Midbrain (tissue), 1 donor: ENCODE results near the gene SPTLC2.

Experiments used
- DNase-seq: peaks from one replicate; lab custom pipeline; 2025; lab: John Stamatoyannopoulos, UW

SPTLC2 gene

GRCh38 chr14:77505031-77505430 lies 111.4 kb downstream of the SPTLC2 start:
- no peak for DNase-seq

- no peak for DNase-seq
Observed at GRCh38 chr14:77503138-77503537, 113.3 kb downstream of the SPTLC2 start.

DNA sequence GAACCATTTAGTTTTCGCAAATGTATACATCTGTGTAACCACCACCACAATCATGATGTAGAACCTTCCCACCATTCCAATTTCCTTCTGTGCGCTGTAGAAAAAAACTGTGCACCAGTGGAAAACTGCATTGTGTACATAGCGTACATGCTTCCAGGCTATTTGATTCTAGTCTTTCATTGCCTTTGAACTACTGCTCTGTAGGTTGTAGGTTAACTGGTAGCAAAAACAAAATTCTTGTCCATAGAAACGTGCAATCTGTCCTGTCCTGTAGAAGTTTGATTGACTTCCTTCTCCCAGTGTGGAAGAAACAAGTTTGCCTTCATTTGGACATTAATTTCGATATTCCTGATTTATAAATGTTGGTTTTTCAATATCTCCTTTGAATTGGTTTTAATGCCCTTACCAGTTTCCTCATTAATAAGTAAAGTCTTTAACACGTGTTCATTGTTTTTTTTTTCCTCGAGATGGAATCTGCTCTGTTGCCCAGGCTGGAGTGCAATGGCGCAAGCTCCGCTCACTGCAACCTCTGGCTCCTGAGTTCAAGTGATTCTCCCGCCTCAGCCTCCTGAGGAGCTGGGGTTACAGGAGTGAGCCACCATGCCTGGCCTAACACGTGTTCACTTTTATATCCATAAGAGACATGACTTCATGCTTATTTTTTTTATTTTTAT lies 114.2 kb downstream of the SPTLC2 start:
- no peak for DNase-seq

GRCh38 chr14:77498984-77499527 lies 117.4 kb downstream of the SPTLC2 start:
- no peak for DNase-seq

GRCh38 chr14:77498120-77498979 lies 118.1 kb downstream of the SPTLC2 start, which contains the start of gene ISM2:
Gene ISM2, minus strand, starts transcription at chr14:77498816. Its CDS starts 23 bp downstream, at chr14:77498793.
- DNase-seq: no peak

DNA sequence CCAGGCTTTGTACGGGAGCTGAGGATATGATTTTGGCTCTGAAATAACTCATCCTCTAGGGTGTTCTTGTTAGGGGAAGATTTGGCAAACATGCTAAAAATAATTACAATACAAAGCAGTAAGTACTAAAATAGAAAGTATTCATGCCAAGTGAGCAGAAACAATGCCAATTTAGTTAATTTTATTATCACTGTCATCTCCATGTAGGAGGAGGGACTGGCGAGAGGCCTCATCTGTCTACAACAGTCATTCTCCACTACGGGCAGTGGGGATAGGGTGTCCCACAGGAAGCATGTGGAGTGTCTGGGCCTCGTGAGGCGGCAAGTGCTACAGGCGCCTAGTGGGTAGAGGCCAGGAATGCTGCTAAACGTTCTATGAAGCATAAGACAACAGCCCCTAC lies 121.1 kb downstream of the SPTLC2 start:
- DNase-seq: no peak

- DNase-seq: no peak
Observed at GRCh38 chr14:77491056-77491455, 125.4 kb downstream of the SPTLC2 start.

- DNase-seq: no peak
Observed at GRCh38 chr14:77490347-77490986, 126.0 kb downstream of the SPTLC2 start.

DNA sequence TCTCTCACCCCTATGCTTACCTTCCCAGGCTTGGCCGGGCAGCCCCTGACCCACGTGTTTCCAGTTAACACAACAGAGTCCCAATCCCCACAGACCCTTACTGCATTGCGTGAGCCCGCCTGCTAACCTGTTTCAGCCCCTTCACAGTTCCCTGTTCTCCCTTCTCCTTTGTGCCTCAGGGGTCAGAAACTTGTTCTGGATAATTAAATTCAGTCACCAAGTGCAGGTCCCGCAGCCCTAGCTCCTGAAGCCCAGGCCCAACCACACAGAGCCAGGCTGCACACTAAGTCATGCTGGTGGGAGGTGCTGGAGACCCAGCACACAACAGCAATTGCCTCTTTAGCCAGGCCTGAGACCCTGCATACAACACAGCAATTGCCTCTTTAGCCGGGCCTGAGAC lies 127.4 kb downstream of the SPTLC2 start:
- no peak for DNase-seq

GRCh38 chr14:77488558-77488957 lies 127.9 kb downstream of the SPTLC2 start:
- DNase-seq: no peak

DNA sequence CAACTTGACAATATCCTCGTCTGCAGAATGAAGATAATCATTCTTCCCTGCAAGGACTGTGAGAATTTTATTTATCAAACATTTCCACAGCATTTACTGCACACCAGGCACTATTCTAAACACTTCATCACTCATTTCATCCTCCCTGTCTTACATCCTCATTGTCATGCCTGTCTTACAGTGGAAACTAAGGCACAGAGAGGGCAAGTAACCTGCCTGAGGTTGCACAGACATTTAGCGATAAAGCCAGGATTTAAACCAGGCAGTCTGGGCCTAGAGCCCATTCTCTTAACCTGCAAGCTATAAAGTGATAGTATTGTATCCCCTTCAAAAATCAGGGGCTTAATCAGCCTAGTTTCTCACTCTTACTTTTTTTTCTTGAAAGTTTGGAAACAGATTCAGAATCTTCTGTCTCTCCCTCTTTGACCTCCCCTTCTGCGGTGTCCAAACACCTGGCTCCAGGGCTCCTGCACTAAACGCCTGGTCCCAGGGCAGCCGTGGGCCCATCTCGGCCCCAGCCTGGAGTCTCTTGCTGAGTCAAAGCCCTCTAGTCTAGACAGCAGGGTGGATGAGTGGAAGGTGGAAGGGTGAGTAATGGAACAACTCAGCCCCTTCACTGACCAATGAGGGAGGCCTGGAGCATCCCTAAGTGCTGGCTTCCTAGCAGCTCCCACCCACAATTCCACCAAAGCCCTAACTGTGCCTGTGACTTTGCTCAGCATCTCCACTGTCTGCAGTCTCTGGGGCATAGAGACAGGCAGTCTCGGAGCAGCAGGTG lies 130.3 kb downstream of the SPTLC2 start:
- no peak for DNase-seq

DNA sequence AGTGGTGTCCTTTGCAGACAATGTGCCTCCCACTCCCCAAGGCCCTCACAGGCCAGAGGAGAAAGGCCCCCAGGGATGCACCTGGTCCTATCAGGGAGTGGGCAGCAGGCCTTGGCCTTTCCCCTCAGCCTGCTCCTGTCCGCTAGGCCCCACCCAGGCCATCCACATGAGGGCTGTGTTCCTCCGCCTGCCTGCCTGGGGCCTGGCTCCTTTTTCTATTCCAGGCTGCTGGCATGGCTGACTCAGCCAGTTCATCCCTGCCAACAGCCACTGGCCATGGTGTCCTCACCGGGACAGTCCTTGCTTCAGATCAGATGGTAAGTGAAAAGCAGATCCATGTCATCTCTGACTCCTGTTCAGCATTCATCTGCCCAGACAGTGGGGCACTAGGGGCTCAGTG lies 131.2 kb downstream of the SPTLC2 start:
- no peak for DNase-seq

- DNase-seq: no peak
Observed at GRCh38 chr14:77482422-77482821, 134.0 kb downstream of the SPTLC2 start.

GRCh38 chr14:77478796-77479195 lies 137.6 kb downstream of the SPTLC2 start:
- no peak for DNase-seq

GRCh38 chr14:77478029-77478428 lies 138.4 kb downstream of the SPTLC2 start:
- DNase-seq: no peak

DNA sequence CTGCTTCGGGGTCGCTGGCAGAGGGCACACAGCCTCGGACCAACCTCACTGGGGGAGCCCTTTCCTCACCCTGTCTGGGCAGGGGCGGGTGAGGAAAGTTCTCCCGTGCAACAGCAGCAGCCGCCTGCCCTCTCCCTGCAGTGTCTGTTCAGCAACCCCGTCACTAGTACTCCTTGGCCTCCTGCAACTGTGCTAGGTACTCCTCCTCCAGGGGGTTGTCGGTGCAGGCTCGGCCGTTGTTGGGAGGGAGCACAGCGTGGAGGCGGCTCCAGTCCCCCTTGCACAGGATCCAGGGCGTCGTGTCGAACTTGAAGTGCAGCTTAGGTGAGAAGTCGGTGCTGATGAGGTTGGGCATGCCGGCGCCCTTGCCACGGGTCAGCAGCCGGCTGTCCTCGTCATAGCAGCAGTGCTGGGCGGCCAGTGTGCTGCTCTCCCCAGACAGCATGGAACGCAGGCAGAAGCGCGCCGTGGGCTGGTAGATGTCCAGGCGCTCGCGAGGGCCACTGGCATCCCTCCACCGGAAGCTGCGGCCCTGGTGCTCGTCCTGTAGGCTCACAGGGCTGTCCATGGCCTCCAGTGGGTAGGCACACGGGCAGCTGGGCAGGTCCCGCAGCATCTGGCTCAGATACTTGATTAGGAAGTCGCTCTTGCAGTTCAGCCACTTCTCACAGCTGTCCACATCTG lies 140.9 kb downstream of the SPTLC2 start:
- no peak for DNase-seq

DNA sequence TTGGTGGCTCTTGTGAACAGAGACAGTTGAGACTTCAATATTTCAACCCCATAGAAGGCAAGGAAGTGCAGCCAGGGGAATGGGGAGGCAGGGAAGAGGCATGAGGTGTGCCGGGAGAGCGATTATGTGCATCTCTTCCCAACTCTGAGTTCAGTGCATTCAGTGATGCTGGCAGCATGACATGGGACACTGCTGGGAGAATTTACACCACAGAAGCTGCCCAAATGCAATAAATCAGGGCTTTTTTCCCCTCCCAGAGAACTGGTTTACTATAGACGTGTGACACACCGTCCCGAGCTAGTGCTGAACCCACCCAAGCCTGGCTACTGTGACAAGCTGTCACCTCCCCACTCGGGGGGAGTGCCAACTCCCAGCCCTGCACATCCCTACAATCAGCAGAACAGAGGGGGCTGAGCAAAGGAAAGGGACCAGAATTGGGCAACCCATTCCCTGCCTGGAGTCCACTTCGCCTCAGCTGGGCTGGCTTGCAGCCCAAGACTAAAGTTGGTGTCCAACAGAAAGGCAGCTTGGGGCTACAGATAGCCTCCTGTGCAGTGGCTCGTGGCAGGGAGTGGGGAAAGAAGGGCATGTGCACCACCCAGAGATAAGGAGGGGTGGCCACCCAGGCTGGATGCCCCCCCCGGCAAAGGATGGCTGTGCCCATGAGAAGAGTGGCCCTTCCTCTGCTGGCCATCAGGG lies 141.8 kb downstream of the SPTLC2 start:
- DNase-seq: no peak

GRCh38 chr14:77473921-77474320 lies 142.5 kb downstream of the SPTLC2 start:
- DNase-seq: no peak

GRCh38 chr14:77470224-77470870 lies 146.1 kb downstream of the SPTLC2 start:
- DNase-seq: no peak

DNA sequence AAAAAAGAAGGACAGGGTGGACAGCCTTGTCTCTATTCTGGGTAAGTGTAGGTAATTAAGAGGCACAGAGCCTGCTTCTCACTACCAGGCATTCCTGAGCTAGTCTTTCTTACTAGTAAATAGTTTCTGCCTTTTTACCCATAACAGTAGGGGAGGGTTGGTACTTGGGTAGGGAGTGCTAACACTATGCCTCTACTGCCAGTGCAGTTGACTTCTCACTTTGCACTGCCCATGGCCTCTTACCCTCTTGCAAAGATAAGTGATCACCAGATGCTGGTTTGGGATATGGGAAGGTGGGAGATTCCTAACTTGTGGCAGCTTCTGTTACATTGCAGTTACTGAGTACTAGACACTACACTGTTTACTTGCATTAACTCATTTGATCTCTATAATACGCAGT lies 146.9 kb downstream of the SPTLC2 start:
- no peak for DNase-seq
